ENCODE data around the gene TRIM8.
A peak's percentile ranks its signal among the peaks of the same experiment; 100 is the strongest.
"Not testable (repeated sequence)": the region's sequence is repeated elsewhere in the genome, so short reads cannot be mapped to it uniquely, and the experiment has no call there.

Gene TRIM8

GRCh38 chr10:102651455-102652169 is 7.3 kb downstream of the TRIM8 start:
- DNase-seq, result no peak

- peak; percentile 80 for DNase-seq
Measured at GRCh38 chr10:102652170-102652916, 8.1 kb downstream of the TRIM8 start.

- DNase-seq, result no peak
Measured at GRCh38 chr10:102653060-102653459, 8.8 kb downstream of the TRIM8 start.

- DNase-seq, result no peak
Measured at GRCh38 chr10:102654566-102654965, 10.3 kb downstream of the TRIM8 start.

- DNase-seq, result no peak
Measured at GRCh38 chr10:102654969-102655368, 10.7 kb downstream of the TRIM8 start.

GRCh38 chr10:102656026-102656425 is 11.7 kb downstream of the TRIM8 start:
- no peak for DNase-seq

- no peak for DNase-seq
Measured at GRCh38 chr10:102656791-102657371, 12.6 kb downstream of the TRIM8 start.

GRCh38 chr10:102657451-102657850 is 13.2 kb downstream of the TRIM8 start:
- DNase-seq, result no peak

- no peak for DNase-seq
Measured at GRCh38 chr10:102657984-102658724, 13.9 kb downstream of the TRIM8 start.

- DNase-seq, result no peak
Measured at GRCh38 chr10:102658802-102659201, 14.5 kb downstream of the TRIM8 start.

- peak; percentile 71 for DNase-seq
Measured at GRCh38 chr10:102660888-102661657, 16.8 kb downstream of the TRIM8 start.

- DNase-seq, result no peak
Measured at GRCh38 chr10:102661658-102662028, 17.4 kb downstream of the TRIM8 start.

- DNase-seq, result no peak
Measured at GRCh38 chr10:102665904-102666509, 21.7 kb downstream of the TRIM8 start.

GRCh38 chr10:102667411-102667810 is 23.1 kb downstream of the TRIM8 start:
- not testable (repeated sequence) for DNase-seq

GRCh38 chr10:102668326-102669107 is 24.2 kb downstream of the TRIM8 start:
- no peak for DNase-seq

GRCh38 chr10:102669206-102670064 is 25.2 kb downstream of the TRIM8 start:
- DNase-seq, result peak; percentile 20

GRCh38 chr10:102670065-102670670 is 25.9 kb downstream of the TRIM8 start:
- no peak for DNase-seq

- DNase-seq, result no peak
Measured at GRCh38 chr10:102670871-102671434, 26.7 kb downstream of the TRIM8 start.

- DNase-seq, result no peak
Measured at GRCh38 chr10:102673236-102673818, 29.0 kb downstream of the TRIM8 start.

Measured in MV-4-11 (cell line).